NCI-H446 (cell line): ENCODE data around the gene C16orf86.
"Not testable (repeated sequence)": the region's sequence is repeated elsewhere in the genome, so short reads cannot be mapped to it uniquely, and the experiment has no call there.

ENCODE experiments used
- DNase-seq, 2 experiments: peaks; one replicate each; lab custom pipeline; 2025; lab: John Stamatoyannopoulos, UW

C16orf86 gene

GRCh38 chr16:67693517-67694285 is 27.1 kb downstream of the C16orf86 start:
- not testable (repeated sequence) for DNase-seq

GRCh38 chr16:67694611-67695010 is 28.0 kb downstream of the C16orf86 start:
- DNase-seq, result no peak

GRCh38 chr16:67697422-67698185 is 31.0 kb downstream of the C16orf86 start:
- no peak for DNase-seq

GRCh38 chr16:67699265-67699664 is 32.7 kb downstream of the C16orf86 start:
- no peak for DNase-seq

- DNase-seq, result no peak
Observed at GRCh38 chr16:67701420-67701819, 34.8 kb downstream of the C16orf86 start.

- no peak for DNase-seq
Observed at GRCh38 chr16:67702130-67702529, 35.5 kb downstream of the C16orf86 start.

GRCh38 chr16:67703626-67704025 is 37.0 kb downstream of the C16orf86 start:
- no peak for DNase-seq

GRCh38 chr16:67704110-67704509 is 37.5 kb downstream of the C16orf86 start:
- DNase-seq, result no peak

GRCh38 chr16:67707210-67707609 is 40.6 kb downstream of the C16orf86 start:
- DNase-seq, result no peak

- no peak for DNase-seq
Observed at GRCh38 chr16:67707790-67708189, 41.2 kb downstream of the C16orf86 start.

- no peak for DNase-seq
Observed at GRCh38 chr16:67708368-67708771, 41.8 kb downstream of the C16orf86 start.

GRCh38 chr16:67709050-67709449 is 42.4 kb downstream of the C16orf86 start:
- no peak for DNase-seq

- no peak for DNase-seq
Observed at GRCh38 chr16:67710607-67711006, 44.0 kb downstream of the C16orf86 start.

- no peak for DNase-seq
Observed at GRCh38 chr16:67713647-67714273, 47.1 kb downstream of the C16orf86 start.

GRCh38 chr16:67714522-67714921 is 47.9 kb downstream of the C16orf86 start:
- DNase-seq, result no peak

GRCh38 chr16:67716097-67716496 is 49.5 kb downstream of the C16orf86 start:
- no peak for DNase-seq
